ENCODE results near the gene GRID1. TPM values are rescaled to one million over a fixed set of nuclear protein-coding genes. Genes with fewer than 3 reads are reported as not detected.

The GRID1 gene
- total and polyA plus RNA-seq, 10 of the 15 experiments (the other 5 are each of a cell fraction or from before 2014, with no cell fraction given) = 0.04 to 0.62 (median 0.08) TPM; not detected in 5

GRCh38 chr10:86222336-86222650, 144.3 kb downstream of the GRID1 start:
- Histone ChIP-seq H3K4me3 (no peak overlapping the region), H4K20me1 (ENCODE audit: control insufficient read depth, insufficient read depth) (no peaks in the 10 kb centered on the region), H3K27ac (ENCODE audit: control insufficient read depth, insufficient read depth) (no peak overlapping the region), H2AFZ (ENCODE audit: control insufficient read depth, low read depth, low read length) (no peak overlapping the region), H3K79me2 (ENCODE audit: control insufficient read depth, insufficient read depth, low read length) (no peaks in the 10 kb centered on the region), H3K36me3 (ENCODE audit: control insufficient read depth in 2 of 2, insufficient read depth in 2 of 2, low read length in 1 of 2) (no peaks in the 10 kb centered on the region), H3K27me3 (replicated peaks in 1 of 2; ENCODE audit: control insufficient read depth in 2 of 2, insufficient read depth in 2 of 2, low read length in 1 of 2) (peaks cover 0 to 3% of the 10 kb centered on the region in 2 experiments; a peak in 1 of 4 replicates), H3K9ac (ENCODE audit: control insufficient read depth, insufficient read depth, low read length) (no peak overlapping the region), H3K9me3 (replicated peaks; ENCODE audit: control insufficient read depth, insufficient read depth, low read length) (no peaks in the 10 kb centered on the region), H3K4me2 (ENCODE audit: control insufficient read depth, insufficient read depth) (no peak overlapping the region), H3K4me1 (ENCODE audit: control insufficient read depth, insufficient read depth, low read length) (peaks cover 10% of the 10 kb centered on the region)
- TF ChIP-seq SPI1 (IDR thresholded peaks at IDR 0.05; ENCODE audit: borderline replicate concordance, insufficient read depth, low read depth, low read length) (no peak), MYC (IDR thresholded peaks at IDR 0.05; ENCODE audit: insufficient read depth, insufficient read length, insufficient replicate concordance, low read length, severe bottlenecking) (no peak), POLR2AphosphoS2 (IDR thresholded peaks at IDR 0.05; ENCODE audit: low read depth, low read length) (no peak), ZSCAN29 (IDR thresholded peaks at IDR 0.05) (no peak), BRCA1 (IDR thresholded peaks at IDR 0.05; ENCODE audit: low read depth, low read length) (no peak), ETV6 (conservative IDR thresholded peaks at IDR 0.05 in 1 of 2, IDR thresholded peaks at IDR 0.05 in 1 of 2; ENCODE audit: borderline replicate concordance in 1 of 2, low read depth in 1 of 2) (no peak), ZNF384 (IDR thresholded peaks at IDR 0.05; ENCODE audit: borderline replicate concordance, low read depth, low read length) (no peak)
- CTCF ChIA-PET = no interaction called here
- SMC1A ChIA-PET (ENCODE audit: uncharacterized antibody, unreplicated experiment) = no interaction called here
- in situ Hi-C loops (cut with MboI) (no loop called here), intact Hi-C loops (cut with micrococcal nuclease; ENCODE audit: unreplicated experiment) (no loop called here)
- RAD21 ChIA-PET (ENCODE audit: unreplicated experiment) = no interaction called here
- POLR2A ChIA-PET = no interaction called here
- DNase-seq (ENCODE audit: low read depth, low spot score) (no peak), FAIRE-seq (no peak), ATAC-seq (no peak)
- BruUV-seq (replicated peaks) = no TSS peak
- 7% methylated on average over 4 of the region's 4 CpGs for WGBS (ENCODE audit: insufficient coverage, insufficient replicate concordance, low lambda C conversion rate, missing lambda C conversion rate)
